IPS-15b (cell line): ENCODE measurements around the gene CIDEA.

Experiments
- H3K27me3 ChIP-seq: one replicate; pipeline ENCODE4 v1.6.1; 2013; ENCODE audit warnings: low read length; ENCODE audit not compliant: control insufficient read depth, insufficient read depth
- H3K36me3 ChIP-seq: one replicate; pipeline ENCODE4 v1.6.1; 2013; ENCODE audit warnings: low read length; ENCODE audit not compliant: control insufficient read depth, insufficient read depth
- H3K4me1 ChIP-seq: one replicate; pipeline ENCODE4 v1.6.1; 2013; ENCODE audit warnings: mild to moderate bottlenecking, low read length; ENCODE audit not compliant: control insufficient read depth, insufficient read depth
- H3K4me3 ChIP-seq: one replicate; pipeline ENCODE4 v1.5.1; 2013; ENCODE audit warnings: low read depth, low read length
- H3K9ac ChIP-seq: one replicate; pipeline ENCODE4 v1.6.1; 2013; ENCODE audit warnings: low read depth, mild to moderate bottlenecking, low read length
- H3K9me3 ChIP-seq: one replicate; pipeline ENCODE4 v1.6.1; 2013; ENCODE audit warnings: mild to moderate bottlenecking, low read length; ENCODE audit not compliant: control insufficient read depth, insufficient read depth

CIDEA gene

DNA sequence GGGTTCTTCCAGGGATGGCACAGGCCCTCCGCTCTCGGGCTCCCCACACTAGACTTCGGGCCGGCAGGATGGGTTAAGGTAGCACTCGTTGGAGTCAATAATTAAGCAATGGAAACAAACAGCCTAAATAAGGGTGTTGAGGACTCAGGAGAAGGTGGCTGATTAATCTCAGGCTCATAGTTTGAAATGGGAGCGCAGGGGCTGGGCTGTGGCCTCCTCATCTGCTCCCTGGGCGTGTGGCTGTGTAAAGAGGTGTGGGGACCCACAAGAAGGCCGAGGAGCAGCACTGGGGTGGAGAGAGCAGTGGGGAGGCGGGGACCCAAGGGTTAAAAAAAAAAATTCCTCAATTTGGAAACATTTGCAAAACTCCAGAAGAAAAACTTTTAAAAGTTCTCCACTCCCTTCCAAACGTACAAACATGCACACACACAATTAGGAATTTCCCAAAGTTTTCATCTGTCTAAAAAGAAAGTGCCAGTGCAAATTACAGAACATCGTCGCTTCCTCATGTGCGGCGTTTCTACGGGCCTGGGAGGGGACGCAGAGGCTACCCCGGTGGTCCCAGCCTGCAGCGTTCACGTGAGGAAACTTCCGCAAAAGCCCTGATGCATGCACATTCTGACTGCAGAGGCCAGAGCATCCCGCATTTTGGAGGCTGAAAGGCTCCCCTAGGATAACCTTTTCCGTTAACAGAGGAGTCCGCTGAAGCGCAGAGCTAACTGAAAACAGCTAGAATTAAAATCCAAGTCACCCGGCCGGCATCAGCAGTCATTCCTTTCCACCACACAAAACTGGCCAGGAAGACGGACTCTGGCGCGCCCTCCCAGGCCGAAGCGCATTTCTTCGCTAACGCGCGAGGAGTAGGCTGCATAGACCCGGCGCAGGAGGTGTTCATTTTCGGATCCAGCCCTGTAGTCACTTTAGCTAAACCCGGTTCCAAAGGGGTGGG lies 52.9 kb downstream of the CIDEA start:
- Histone ChIP-seq H3K4me3 (peak overlapping the region; percentile 72), H3K27me3 (peaks cover 32% of the 10 kb centered on the region), H3K9ac (peak overlapping the region; percentile 37), H3K4me1 (peaks cover 13% of the 10 kb centered on the region), H3K36me3 (no peaks in the 10 kb centered on the region), H3K9me3 (peaks cover 4% of the 10 kb centered on the region)

DNA sequence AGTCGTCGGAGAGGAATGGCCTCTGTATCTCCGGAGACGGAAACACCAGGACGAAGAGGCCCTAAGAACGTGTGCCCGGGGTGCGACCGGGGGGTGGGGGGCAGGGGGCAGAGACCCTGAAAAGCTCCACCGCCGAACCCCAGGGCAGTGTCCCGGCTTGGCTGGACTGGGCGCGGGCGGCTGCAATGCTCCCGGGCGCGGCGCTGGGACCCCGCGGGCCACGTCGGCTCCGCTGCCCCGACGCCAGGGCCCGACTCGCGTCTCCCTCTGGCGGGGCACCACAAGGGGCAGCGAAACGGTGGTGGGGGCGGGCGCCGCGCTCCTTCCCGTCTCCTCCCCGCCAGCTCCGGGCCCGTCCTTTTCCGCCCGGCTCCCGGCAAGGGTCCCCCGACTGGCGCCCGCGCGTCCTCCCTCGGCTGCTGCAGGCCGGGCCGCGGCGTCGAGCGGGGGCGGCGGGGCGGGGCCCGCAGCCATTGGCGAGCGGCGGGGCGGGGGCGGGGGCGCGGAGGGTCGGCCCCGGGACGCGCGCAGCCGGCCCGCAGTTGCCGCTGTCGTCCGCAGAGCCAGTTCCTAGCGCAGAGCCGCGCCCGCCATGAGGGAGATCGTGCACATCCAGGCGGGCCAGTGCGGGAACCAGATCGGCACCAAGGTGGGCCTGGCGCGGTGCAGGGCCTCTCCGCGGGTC lies 53.7 kb downstream of the CIDEA start, which contains the start of gene TUBB6:
Gene TUBB6 (plus strand): TSS at position 541 of the 685 bp plus-strand sequence. CDS start 52 bp downstream, at position 593.
- peaks cover 4% of the 10 kb centered on the region for H3K9me3 ChIP-seq
- peaks cover 32% of the 10 kb centered on the region for H3K27me3 ChIP-seq
- no peaks in the 10 kb centered on the region for H3K36me3 ChIP-seq
- H3K4me1 ChIP-seq: peaks cover 13% of the 10 kb centered on the region
- H3K9ac ChIP-seq: peak within 1 kb of the TSS; percentile 65
- peak within 1 kb of the TSS; percentile 84 for H3K4me3 ChIP-seq

DNA sequence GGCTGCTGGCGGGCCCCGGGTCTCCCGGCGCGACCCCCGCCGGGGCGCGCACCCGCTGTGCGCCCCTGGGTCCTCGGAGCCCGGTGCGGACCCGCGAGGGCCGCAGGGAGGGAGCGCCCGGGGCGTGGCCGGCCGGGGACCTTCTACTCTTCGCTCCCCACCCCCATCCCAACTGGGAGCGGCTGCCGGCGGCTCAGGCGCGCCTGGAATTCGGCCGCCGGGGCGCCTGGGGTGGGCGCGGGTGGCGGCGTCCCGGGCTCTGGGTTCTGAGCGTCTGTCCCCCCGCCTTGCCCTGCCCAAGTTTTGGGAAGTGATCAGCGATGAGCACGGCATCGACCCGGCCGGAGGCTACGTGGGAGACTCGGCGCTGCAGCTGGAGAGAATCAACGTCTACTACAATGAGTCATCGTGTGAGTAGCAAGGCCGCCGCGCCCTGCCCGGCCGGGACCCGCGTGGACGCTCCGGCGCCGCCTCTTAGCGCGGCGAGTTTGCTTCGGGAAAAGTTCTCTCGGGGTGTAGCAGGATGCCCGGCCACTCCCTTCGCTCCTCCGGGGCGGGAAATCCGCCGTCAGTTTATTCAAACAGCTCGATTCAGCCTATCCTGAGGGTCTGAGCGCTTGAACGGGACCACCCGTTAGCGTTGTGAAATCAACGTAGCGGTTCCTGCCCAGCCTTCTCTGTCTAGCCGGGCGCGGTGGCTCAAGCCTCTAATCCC lies 54.4 kb downstream of the CIDEA start:
- H3K4me3 ChIP-seq: peak overlapping the region; percentile 84
- peaks cover 16% of the 10 kb centered on the region for H3K4me1 ChIP-seq
- H3K9me3 ChIP-seq: peaks cover 4% of the 10 kb centered on the region
- H3K9ac ChIP-seq: peak overlapping the region; percentile 65
- H3K27me3 ChIP-seq: peaks cover 32% of the 10 kb centered on the region
- no peaks in the 10 kb centered on the region for H3K36me3 ChIP-seq

DNA sequence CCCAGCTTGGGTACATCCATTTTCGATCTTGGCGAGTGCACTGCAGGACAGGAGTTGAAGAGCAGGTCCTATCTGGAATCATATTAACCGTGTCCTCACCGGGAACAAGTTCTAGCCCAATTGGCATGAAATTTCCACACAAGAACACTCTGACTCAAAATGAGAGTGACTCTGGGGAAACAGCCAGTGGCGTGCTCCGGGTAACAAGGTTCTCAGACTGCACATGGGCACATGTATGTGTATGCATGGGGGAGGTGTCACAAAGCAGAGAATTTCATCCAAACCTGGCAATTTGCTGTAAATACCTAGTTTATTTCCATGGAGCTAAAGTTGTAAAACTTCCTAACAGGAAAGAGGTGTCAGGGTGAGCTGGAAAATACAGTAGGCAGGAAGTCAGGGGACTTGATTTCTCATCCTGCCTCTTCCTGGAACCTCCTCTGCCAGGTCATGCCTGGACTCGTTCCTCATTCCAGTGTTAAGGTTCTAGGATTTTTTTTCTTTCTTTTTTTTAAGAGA lies 55.6 kb downstream of the CIDEA start:
- Histone ChIP-seq H3K36me3 (peaks cover 3% of the 10 kb centered on the region), H3K4me3 (peak overlapping the region; percentile 84), H3K27me3 (peaks cover 24% of the 10 kb centered on the region), H3K9me3 (peaks cover 4% of the 10 kb centered on the region), H3K4me1 (peaks cover 16% of the 10 kb centered on the region), H3K9ac (no peak overlapping the region)

DNA sequence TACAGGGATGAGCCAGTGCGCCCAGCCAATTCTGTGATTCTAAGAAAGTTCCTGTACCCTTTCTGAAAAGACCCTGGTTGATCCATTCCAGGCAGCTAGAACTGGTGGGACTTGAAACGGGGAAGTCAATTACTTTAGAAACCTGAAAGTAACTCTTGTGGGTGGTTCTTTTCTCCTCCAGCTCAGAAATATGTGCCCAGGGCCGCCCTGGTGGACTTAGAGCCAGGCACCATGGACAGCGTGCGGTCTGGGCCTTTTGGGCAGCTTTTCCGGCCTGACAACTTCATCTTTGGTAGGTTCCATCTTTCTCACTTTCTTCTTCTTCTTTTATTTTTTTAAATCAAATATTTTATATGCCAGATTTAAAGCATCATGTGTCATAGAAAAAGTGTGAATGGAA lies 56.6 kb downstream of the CIDEA start:
- Histone ChIP-seq H3K9ac (no peak overlapping the region), H3K27me3 (peaks cover 17% of the 10 kb centered on the region), H3K36me3 (peaks cover 3% of the 10 kb centered on the region), H3K4me1 (peaks cover 16% of the 10 kb centered on the region), H3K9me3 (peaks cover 4% of the 10 kb centered on the region), H3K4me3 (no peak overlapping the region)

DNA sequence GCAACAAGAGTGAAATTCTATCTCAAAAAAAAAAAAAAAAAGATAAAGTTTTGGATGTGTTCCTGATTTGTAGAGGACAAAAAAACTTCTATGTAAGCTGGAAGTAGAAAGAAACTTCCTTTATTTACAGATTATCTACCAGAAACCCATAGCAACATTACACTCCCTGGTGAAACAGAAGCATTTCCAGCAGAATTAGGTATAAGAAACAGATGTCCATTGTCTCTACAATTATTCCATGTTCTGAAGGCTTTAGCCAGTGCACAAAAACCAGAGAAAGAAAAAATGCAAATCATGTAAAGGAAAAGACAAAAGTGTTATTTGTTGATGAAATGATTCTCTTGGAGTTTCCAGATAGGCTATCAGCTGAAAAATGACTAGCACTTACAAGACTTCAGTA lies 58.8 kb downstream of the CIDEA start:
- Histone ChIP-seq H3K9ac (no peak overlapping the region), H3K27me3 (no peaks in the 10 kb centered on the region), H3K4me3 (no peak overlapping the region), H3K4me1 (peaks cover 7% of the 10 kb centered on the region), H3K36me3 (peaks cover 3% of the 10 kb centered on the region), H3K9me3 (peaks cover 4% of the 10 kb centered on the region)

DNA sequence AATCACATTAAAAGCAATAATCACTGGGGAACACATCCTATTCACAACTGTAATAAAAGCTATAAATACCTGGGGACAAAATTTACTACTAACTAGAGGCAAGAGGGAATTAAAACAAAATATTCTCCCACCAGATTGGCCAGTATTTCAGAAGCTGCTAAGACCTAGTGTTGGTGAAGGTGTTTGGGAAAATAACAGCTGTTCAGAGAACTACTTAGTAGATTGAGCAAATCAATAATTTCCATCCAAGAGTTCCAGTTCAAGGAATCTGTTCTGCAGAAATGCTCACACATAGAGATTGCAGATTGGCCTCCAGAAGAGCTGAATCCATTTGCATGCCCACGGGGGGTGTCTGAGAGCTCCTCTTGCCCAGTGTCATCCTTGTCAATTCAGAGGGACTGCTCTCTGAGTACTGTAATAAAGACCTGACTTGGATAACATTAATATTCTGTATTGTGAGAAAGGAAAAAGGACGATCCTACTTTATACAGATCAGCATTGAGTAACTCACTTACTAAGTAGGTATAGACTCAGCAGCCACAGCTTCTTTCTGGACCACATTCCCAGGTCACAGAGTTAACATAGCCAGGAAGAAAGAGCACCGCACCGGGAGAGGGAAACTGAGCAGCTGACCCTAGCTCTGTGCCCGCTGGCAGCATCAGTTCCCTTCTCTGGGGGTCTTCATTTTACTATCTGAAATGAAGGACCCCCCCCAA lies 59.5 kb downstream of the CIDEA start:
- no peak overlapping the region for H3K9ac ChIP-seq
- peaks cover 7% of the 10 kb centered on the region for H3K4me1 ChIP-seq
- H3K36me3 ChIP-seq: peaks cover 3% of the 10 kb centered on the region
- H3K27me3 ChIP-seq: no peaks in the 10 kb centered on the region
- peaks cover 4% of the 10 kb centered on the region for H3K9me3 ChIP-seq
- no peak overlapping the region for H3K4me3 ChIP-seq

DNA sequence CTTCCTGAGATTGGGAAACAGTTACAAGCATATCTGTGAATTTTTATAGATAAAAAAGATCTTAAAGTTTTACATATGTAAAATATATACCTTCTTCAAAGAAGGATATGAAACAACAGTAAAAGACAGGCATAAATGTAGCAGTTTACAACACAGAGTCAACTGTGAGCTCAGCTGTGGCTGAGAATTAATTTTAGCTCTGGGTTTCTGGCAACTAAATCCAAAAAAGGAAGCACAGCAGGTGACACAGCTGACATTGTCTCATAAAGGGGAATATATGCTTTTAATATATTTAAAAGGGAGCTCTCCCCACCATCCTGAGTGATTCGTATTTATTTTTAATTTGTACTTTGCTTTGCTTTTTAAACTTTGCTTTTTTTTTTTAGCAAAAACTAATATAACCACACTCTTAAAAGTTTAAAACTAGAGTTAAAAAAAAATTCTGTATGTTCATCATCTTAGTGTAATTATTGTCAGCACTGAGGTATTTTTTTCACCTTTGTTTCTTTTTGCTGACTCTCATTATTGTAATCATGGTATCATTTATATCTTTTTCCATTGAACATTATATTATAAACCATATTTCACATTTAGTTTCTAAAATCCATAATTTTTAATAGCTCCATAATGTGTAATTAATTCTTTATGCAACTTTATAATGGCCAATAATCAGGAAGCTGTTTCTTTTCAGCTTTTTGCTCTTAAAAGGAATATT lies 60.6 kb downstream of the CIDEA start:
- peaks cover 3% of the 10 kb centered on the region for H3K36me3 ChIP-seq
- no peak overlapping the region for H3K4me3 ChIP-seq
- peaks cover 4% of the 10 kb centered on the region for H3K9me3 ChIP-seq
- no peaks in the 10 kb centered on the region for H3K27me3 ChIP-seq
- H3K9ac ChIP-seq: no peak overlapping the region
- H3K4me1 ChIP-seq: peaks cover 3% of the 10 kb centered on the region

DNA sequence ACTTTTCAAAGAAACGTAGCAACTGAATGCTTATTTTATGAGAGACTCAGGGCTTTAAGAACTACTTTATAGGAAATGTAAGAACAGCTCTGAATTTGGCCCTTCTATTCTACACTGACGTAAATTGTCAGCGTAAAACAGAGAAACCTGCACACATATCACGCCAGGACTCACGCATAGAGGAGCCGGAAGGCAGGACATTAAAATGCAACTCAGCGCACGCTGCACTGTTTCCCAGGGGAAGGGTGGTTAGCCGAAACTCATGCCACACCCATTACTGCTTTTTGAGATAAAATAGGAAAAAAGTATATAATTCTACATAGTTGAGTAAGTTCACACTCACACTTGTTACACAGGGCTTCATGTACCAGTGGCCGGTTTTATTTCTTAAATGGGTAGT lies 61.3 kb downstream of the CIDEA start:
- peaks cover 2% of the 10 kb centered on the region for H3K4me1 ChIP-seq
- H3K36me3 ChIP-seq: peaks cover 3% of the 10 kb centered on the region
- peaks cover 4% of the 10 kb centered on the region for H3K9me3 ChIP-seq
- H3K27me3 ChIP-seq: no peaks in the 10 kb centered on the region
- H3K9ac ChIP-seq: no peak overlapping the region
- no peak overlapping the region for H3K4me3 ChIP-seq

DNA sequence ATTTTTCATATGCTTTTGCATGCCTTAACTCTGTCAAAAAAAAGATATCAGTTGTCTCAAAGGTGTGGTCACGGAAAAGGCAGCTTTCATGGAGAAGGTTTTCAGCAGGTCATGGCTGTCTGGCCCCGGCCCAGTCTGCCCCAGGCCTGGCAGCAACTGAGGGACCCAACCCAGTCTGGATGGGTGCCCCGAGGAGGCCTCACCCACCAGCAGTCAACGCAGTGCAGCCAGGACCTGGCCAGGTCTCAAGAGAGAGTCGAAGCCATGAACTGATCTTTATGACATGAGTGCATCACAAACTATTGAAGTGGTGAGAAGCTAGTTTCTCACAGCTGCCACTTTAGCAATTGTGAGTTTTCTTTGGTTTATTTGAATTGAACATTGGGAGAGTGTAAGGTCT lies 61.8 kb downstream of the CIDEA start:
- H3K4me1 ChIP-seq: peaks cover 2% of the 10 kb centered on the region
- no peak overlapping the region for H3K4me3 ChIP-seq
- peaks cover 3% of the 10 kb centered on the region for H3K36me3 ChIP-seq
- no peak overlapping the region for H3K9ac ChIP-seq
- no peaks in the 10 kb centered on the region for H3K27me3 ChIP-seq
- H3K9me3 ChIP-seq: peaks cover 4% of the 10 kb centered on the region
